Suprapubic skin (tissue), 4 donors: ENCODE measurements around the gene NEMF. TPM values are rescaled to one million over a fixed set of nuclear protein-coding genes. Genes with fewer than 3 reads are reported as not detected.
"Not testable (repeated sequence)": the region's sequence is repeated elsewhere in the genome, so short reads cannot be mapped to it uniquely, and the experiment has no call there.

ENCODE experiments used
- DNase-seq, 2 donors: peaks; one replicate each; pipeline ENCODE4 v3.0.0-alpha.2; 2019; ENCODE audit warnings: low spot score in 2 of 2
- H3K27ac ChIP-seq: fragments of 200-600 bp; sonication (generic); one replicate; pipeline ENCODE4 v1.5.1; 2019
- H3K27me3 ChIP-seq: fragments of 200-600 bp; sonication (generic); one replicate; pipeline ENCODE4 v1.5.1; 2019
- H3K36me3 ChIP-seq: fragments of 200-600 bp; sonication (generic); one replicate; pipeline ENCODE4 v1.5.1; 2019
- H3K4me1 ChIP-seq: fragments of 200-600 bp; sonication (generic); one replicate; pipeline ENCODE4 v1.5.1; 2019
- H3K4me3 ChIP-seq: fragments of 200-600 bp; sonication (generic); one replicate; pipeline ENCODE4 v1.5.1; 2019; ENCODE audit warnings: mild to moderate bottlenecking
- H3K9me3 ChIP-seq: fragments of 200-600 bp; sonication (generic); one replicate; pipeline ENCODE4 v1.5.1; 2019
- CTCF ChIP-seq, 2 donors: fragments of 200-600 bp in 1 of 2; fragments of 450-650 bp in 1 of 2; sonication (generic) in 1 of 2; IDR thresholded peaks; one replicate each; pipeline ENCODE4 v1.5.1; 2016 to 2019; ENCODE audit warnings: antibody characterized with exemption in 2 of 2, mild to moderate bottlenecking in 1 of 2, moderate library complexity in 1 of 2
- EP300 ChIP-seq: sonication (generic); formaldehyde crosslinking; IDR thresholded peaks from one replicate; pipeline ENCODE4 v1.6.1; 2017; ENCODE audit warnings: antibody characterized with exemption
- POLR2A ChIP-seq, 2 donors: fragments of 450-650 bp; IDR thresholded peaks; one replicate each; pipeline ENCODE4 v1.6.1; 2017; ENCODE audit warnings: antibody characterized with exemption in 2 of 2, mild to moderate bottlenecking in 2 of 2, moderate library complexity in 2 of 2
- POLR2AphosphoS5 ChIP-seq, 3 donors: sonication (generic); formaldehyde crosslinking; IDR thresholded peaks; one replicate each; pipeline ENCODE4 v1.6.1; 2017; ENCODE audit warnings: antibody characterized with exemption in 3 of 3
- WGBS: methylation state at CpG from one replicate; pipeline ENCODE4 v1.1.5; 2018; 5-methylcytosine and 5-hydroxymethylcytosine counted together
- total RNA-seq, 4 donors: library from RNA; depleted of rRNA; stranded (reverse); fragments of >200 nt; gene quantifications; one replicate each; pipeline ENCODE4 v1.1.0, GENCODE V29; 2016

NEMF gene
- total RNA-seq, 4 donors from 2014 or later: 70.6 to 181 (median 81.5) TPM

DNA sequence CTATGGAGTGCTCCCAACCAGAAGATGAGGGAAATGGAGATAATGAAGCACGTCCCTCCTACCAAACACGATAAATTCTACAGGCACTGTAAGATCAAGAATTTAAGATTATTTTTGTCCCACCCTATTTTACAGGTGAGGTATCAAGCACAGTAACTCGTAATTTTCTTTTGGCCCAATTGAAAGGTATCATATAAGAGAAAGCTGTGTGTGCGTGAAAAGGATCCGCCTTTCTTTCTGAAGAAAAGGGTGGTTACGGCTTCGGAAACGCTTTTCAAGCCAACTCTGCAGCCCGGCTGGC, 85.4 kb downstream of the NEMF start:
- 1% methylated on average over 9 of the region's 9 CpGs for WGBS
- peaks cover under 1% of the 10 kb centered on the region for H3K36me3 ChIP-seq
- H3K9me3 ChIP-seq: no peaks in the 10 kb centered on the region
- H3K4me1 ChIP-seq: peaks cover 30% of the 10 kb centered on the region
- peak overlapping the region; percentile 99 for H3K4me3 ChIP-seq
- TF ChIP-seq POLR2A (IDR thresholded peaks at IDR 0.05): no peak
- TF ChIP-seq EP300: no peak
- TF ChIP-seq CTCF (IDR thresholded peaks at IDR 0.05): no peak
- TF ChIP-seq POLR2AphosphoS5 (IDR thresholded peaks at IDR 0.05): no peak
- no peaks in the 10 kb centered on the region for H3K27me3 ChIP-seq
- H3K27ac ChIP-seq: peak overlapping the region; percentile 100
- DNase-seq: no peak

DNA sequence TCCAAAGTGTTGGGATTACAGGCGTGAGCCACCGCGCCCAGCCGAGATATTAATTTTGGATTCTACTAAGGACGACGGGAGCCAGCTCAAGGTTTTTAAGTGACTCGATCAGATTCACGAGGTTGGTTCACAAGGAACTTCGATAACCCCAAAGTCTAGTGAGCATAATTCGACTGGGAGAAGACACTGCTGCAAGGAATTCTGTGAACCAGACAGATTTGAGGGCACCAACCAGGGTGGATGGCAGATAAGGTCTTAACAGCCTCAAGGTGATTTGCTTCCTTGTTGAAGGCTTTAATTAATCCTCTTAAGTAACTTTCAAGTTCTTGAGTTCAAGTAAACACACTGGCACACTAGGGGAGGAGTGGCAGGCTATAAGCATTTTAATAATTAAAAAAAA, 85.7 kb downstream of the NEMF start:
- DNase-seq: no peak
- Histone ChIP-seq H3K4me3 (peak overlapping the region; percentile 99), H3K27ac (peak overlapping the region; percentile 100), H3K36me3 (no peaks in the 10 kb centered on the region), H3K9me3 (no peaks in the 10 kb centered on the region), H3K4me1 (peaks cover 30% of the 10 kb centered on the region), H3K27me3 (no peaks in the 10 kb centered on the region)
- WGBS: 60% methylated on average over 10 of the region's 10 CpGs
- TF ChIP-seq CTCF (IDR thresholded peaks at IDR 0.05) (no peak), POLR2AphosphoS5 (IDR thresholded peaks at IDR 0.05) (no peak), EP300 (no peak), POLR2A (IDR thresholded peaks at IDR 0.05) (no peak)

DNA sequence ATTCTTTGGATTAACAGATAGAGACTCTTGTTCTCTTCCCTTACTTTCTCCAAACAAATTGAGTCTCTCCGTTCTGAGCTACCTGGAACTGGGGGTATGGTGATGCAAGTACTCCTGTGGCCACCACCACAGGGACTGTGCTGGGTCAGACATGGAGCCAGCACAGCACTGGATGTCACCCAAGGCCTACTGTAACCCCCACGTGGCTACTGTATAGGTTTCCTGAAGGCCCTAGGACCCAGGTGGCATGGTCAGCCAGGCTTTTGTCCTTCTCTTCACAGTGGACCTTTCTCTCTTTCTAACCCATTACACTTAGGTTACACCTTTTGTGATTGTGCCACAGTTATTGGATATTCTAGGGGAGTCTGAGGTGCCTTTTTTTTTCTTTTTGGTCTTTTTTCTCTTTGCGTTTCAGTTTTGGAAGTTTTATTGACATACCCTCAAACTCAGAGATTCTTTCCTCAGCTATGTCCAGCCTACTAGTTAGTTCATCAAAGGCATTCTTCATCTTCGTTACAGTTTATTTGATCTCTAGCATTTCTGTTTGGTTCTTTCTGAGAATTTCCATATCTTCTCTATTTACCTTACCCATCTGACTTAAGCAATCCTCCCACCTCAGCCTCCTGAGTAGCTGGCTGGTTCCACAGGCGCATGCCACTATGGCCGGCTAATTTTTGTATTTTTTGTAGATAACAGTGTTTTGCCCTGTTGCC, 90.6 kb downstream of the NEMF start:
- DNase-seq: no peak
- H3K4me3 ChIP-seq: no peak overlapping the region
- WGBS: 84% methylated on average over 6 of the region's 6 CpGs

DNA sequence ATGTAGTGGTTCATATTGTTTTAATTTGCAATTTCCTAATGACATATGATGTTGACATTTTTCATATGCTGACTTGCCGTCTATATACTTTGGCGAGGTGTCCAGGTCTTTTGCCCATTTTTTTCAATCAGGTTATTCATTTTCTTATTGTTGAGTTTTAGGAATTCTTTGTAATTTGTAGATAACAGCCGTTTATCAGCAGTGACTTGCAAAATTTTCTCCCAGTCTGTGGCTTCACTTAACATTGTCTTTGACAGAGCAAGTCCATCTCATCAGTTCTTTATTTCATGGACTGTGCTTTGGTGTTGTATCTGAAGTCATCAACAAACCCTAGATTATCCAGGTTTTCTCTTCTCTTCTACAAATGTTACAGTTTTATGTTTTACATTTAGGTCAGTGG, 97.2 kb downstream of the NEMF start:
- H3K4me1 ChIP-seq: no peaks in the 10 kb centered on the region
- no peak overlapping the region for H3K4me3 ChIP-seq
- TF ChIP-seq POLR2A (IDR thresholded peaks at IDR 0.05) (no peak), POLR2AphosphoS5 (IDR thresholded peaks at IDR 0.05) (no peak), CTCF (IDR thresholded peaks at IDR 0.05) (no peak), EP300 (no peak)
- no peak for DNase-seq
- no peaks in the 10 kb centered on the region for H3K36me3 ChIP-seq
- H3K9me3 ChIP-seq: no peaks in the 10 kb centered on the region
- H3K27me3 ChIP-seq: no peaks in the 10 kb centered on the region
- WGBS: 80% methylated on average over 3 of the region's 3 CpGs
- H3K27ac ChIP-seq: no peak overlapping the region

More for the DNA sequence above, 90.6 kb downstream of the NEMF start:
- H3K27me3 ChIP-seq: no peaks in the 10 kb centered on the region
- TF ChIP-seq CTCF (IDR thresholded peaks at IDR 0.05): no peak
- no peak for TF ChIP-seq EP300
- TF ChIP-seq POLR2AphosphoS5 (IDR thresholded peaks at IDR 0.05): no peak
- TF ChIP-seq POLR2A (IDR thresholded peaks at IDR 0.05): no peak
- no peaks in the 10 kb centered on the region for H3K9me3 ChIP-seq
- H3K27ac ChIP-seq: no peak overlapping the region
- H3K4me1 ChIP-seq: peaks cover 5% of the 10 kb centered on the region
- no peaks in the 10 kb centered on the region for H3K36me3 ChIP-seq

GRCh38 chr14:49754570-49755097, 98.0 kb downstream of the NEMF start:
- Histone ChIP-seq H3K4me1 (no peaks in the 10 kb centered on the region), H3K4me3 (no peak overlapping the region), H3K27me3 (no peaks in the 10 kb centered on the region), H3K36me3 (peaks cover 4% of the 10 kb centered on the region), H3K27ac (no peak overlapping the region), H3K9me3 (no peaks in the 10 kb centered on the region)
- 84% methylated on average over 5 of the region's 5 CpGs for WGBS
- TF ChIP-seq POLR2AphosphoS5 (IDR thresholded peaks at IDR 0.05): no peak
- TF ChIP-seq CTCF (IDR thresholded peaks at IDR 0.05): no peak
- TF ChIP-seq POLR2A (IDR thresholded peaks at IDR 0.05): no peak
- no peak for TF ChIP-seq EP300
- DNase-seq: no peak

- DNase-seq, H3K4me3 ChIP-seq, H3K4me1 ChIP-seq, H3K27ac ChIP-seq, H3K9me3 ChIP-seq, H3K27me3 ChIP-seq: not testable (repeated sequence)
- H3K36me3 ChIP-seq: peaks cover 47% of the 10 kb centered on the region
Measured at GRCh38 chr14:49746476-49746875, 106.1 kb downstream of the NEMF start.
